DOHH2 (cell line): ENCODE measurements around the gene ANXA10.

Experiments used
- CTCF ChIP-seq: fragments of 200-600 bp; sonication (generic); IDR thresholded peaks from one replicate; pipeline ENCODE4 v1.5.1; 2014; ENCODE audit warnings: antibody characterized with exemption, mild to moderate bottlenecking, low read depth, low read length; ENCODE audit not compliant: poor library complexity, severe bottlenecking
- EZH2phosphoT487 ChIP-seq: fragments of 200-600 bp; sonication (generic); IDR thresholded peaks from 2 replicates; pipeline ENCODE4 v1.6.1; 2017; ENCODE audit warnings: borderline replicate concordance, mild to moderate bottlenecking, antibody characterized with exemption, low read length, moderate library complexity, mixed read lengths

- no peak for TF ChIP-seq CTCF
- TF ChIP-seq EZH2phosphoT487, result no peak
Measured at GRCh38 chr4:168124008-168124641, 31.8 kb downstream of the ANXA10 start.
